SH-SY5Y (cell line): ENCODE results near the gene IMMP2L.

ENCODE experiments used
- GATA2 ChIP-seq: IDR thresholded peaks from 2 replicates; pipeline ENCODE4 v1.6.1; 2011; ENCODE audit warnings: mild to moderate bottlenecking, low read depth, low read length
- GATA3 ChIP-seq: IDR thresholded peaks from 2 replicates; pipeline ENCODE4 v1.6.1; 2011; ENCODE audit warnings: low read depth, mild to moderate bottlenecking, low read length, moderate library complexity

DNA sequence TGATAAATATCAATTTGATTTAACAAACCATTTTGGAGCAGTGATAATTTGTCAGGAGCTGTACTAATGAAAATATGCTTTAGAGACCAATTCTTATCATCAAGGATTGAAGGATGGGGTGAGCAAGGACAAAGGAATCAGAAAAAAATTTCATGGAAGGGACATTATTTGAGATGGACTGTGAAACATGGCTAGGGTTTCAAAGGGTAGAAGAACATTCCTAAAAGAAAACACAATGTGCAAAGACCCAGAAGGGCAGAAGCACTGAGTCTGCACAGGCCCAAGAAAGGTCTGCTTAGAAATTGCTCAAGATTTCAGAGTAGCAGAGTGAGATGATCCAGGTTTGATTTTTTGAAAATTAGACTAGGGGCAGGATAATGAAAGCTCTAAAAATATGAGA, 296.9 kb downstream of the IMMP2L start:
- TF ChIP-seq GATA3 (no peak), GATA2 (no peak)
